Adrenal gland (tissue), 5 donors: ENCODE results near the gene HPS3.

Source experiments
- POLR2A ChIP-seq, 2 donors: fragments of 450-650 bp; IDR thresholded peaks; one replicate each; pipeline ENCODE4 v1.6.1; 2017; ENCODE audit warnings: antibody characterized with exemption in 2 of 2, mild to moderate bottlenecking in 2 of 2, moderate library complexity in 1 of 2
- TF ChIP-seq, protein P1 (sequence below), 6 experiments: fragments of 450-650 bp in 4 of 6; fragments of 200-600 bp in 2 of 6; sonication (generic) in 1 of 6; IDR thresholded peaks; 1 replicate in 5 of 6; 2 replicates in 1 of 6; pipeline versions ENCODE4 v1.5.1 to v1.8.0; 2016 to 2021; ENCODE audit warnings: antibody characterized with exemption in 6 of 6, mild to moderate bottlenecking in 2 of 6, moderate library complexity in 1 of 6
- donor health status: DM: no; HTN: no; CAD: no.

DNA sequence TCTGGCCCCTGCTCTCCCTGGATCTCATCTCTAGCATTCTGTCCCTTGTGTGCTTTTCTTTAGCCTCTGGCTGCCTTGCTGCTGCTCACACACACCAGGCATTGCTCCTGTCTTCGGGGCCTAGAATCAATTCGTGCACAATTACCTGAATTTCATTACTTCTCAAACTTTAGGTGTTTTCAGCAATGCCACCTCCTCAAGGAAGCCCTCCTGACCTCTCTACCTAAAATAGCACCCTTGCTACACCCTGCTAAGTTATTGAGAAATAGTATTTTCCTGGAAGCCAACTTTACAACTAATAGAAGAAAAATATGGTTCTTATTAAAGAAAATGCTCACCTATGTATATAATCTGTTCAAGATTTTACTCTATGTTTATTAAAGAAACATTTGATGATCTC is 51.7 kb downstream of the HPS3 start:
- no peak for TF ChIP-seq POLR2A (IDR thresholded peaks at IDR 0.05)
- TF ChIP-seq, protein P1, sequence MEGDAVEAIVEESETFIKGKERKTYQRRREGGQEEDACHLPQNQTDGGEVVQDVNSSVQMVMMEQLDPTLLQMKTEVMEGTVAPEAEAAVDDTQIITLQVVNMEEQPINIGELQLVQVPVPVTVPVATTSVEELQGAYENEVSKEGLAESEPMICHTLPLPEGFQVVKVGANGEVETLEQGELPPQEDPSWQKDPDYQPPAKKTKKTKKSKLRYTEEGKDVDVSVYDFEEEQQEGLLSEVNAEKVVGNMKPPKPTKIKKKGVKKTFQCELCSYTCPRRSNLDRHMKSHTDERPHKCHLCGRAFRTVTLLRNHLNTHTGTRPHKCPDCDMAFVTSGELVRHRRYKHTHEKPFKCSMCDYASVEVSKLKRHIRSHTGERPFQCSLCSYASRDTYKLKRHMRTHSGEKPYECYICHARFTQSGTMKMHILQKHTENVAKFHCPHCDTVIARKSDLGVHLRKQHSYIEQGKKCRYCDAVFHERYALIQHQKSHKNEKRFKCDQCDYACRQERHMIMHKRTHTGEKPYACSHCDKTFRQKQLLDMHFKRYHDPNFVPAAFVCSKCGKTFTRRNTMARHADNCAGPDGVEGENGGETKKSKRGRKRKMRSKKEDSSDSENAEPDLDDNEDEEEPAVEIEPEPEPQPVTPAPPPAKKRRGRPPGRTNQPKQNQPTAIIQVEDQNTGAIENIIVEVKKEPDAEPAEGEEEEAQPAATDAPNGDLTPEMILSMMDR (IDR thresholded peaks at IDR 0.05) = no peak
